Stimulated activated effector memory CD8-positive, alpha-beta T cell treated with anti-CD3 and anti-CD28 coated beads, Interleukin-12 subunit alpha, Interleukin-12 subunit beta, amount 100 ng/mL, for 72 hours (primary cell): ENCODE measurements around the gene CTU2.
A peak's percentile ranks its signal among the peaks of the same experiment; 100 is the strongest.

Experiments
- ATAC-seq: fragments of 150-1000 bp; cut with Tn5 transposase; 2 replicates; pipeline ENCODE4 v1.10.0; 2021
- DNase-seq, 2 donors: peaks; one replicate each; pipeline ENCODE4 v3.0.0; 2021 to 2022; ENCODE audit warnings: low spot score in 2 of 2
- H3K27ac Mint-ChIP-seq: one replicate; pipeline ENCODE4 v1.8.0; 2022; ENCODE audit warnings: mild to moderate bottlenecking, mixed read lengths
- H3K36me3 Mint-ChIP-seq: one replicate; pipeline ENCODE4 v1.8.0; 2022; ENCODE audit warnings: mild to moderate bottlenecking, mixed read lengths
- H3K4me1 Mint-ChIP-seq: one replicate; pipeline ENCODE4 v1.8.0; 2022; ENCODE audit warnings: mixed read lengths
- H3K4me3 Mint-ChIP-seq: one replicate; pipeline ENCODE4 v1.8.0; 2022; ENCODE audit warnings: mild to moderate bottlenecking, mixed read lengths
- H3K9me3 Mint-ChIP-seq: one replicate; pipeline ENCODE4 v1.8.0; 2022; ENCODE audit warnings: mixed read lengths

The CTU2 gene

GRCh38 chr16:88676502-88677242, 29.6 kb upstream of the CTU2 start:
- no peak for ATAC-seq

GRCh38 chr16:88677721-88678120, 28.6 kb upstream of the CTU2 start:
- Mint-ChIP-seq H3K27ac (no peak overlapping the region), H3K4me1 (peaks cover 21% of the 10 kb centered on the region), H3K4me3 (no peak overlapping the region), H3K9me3 (no peaks in the 10 kb centered on the region), H3K36me3 (peaks cover 33% of the 10 kb centered on the region)
- DNase-seq (no peak), ATAC-seq (no peak)

More at GRCh38 chr16:88676502-88677242, 29.6 kb upstream of the CTU2 start:
- H3K4me1 Mint-ChIP-seq: peaks cover 10% of the 10 kb centered on the region
- H3K4me3 Mint-ChIP-seq: no peak overlapping the region
- H3K27ac Mint-ChIP-seq: no peak overlapping the region
- H3K36me3 Mint-ChIP-seq: peaks cover 33% of the 10 kb centered on the region
- DNase-seq: no peak
- H3K9me3 Mint-ChIP-seq: no peaks in the 10 kb centered on the region

- H3K4me3 Mint-ChIP-seq: no peak overlapping the region
- H3K9me3 Mint-ChIP-seq: no peaks in the 10 kb centered on the region
- H3K27ac Mint-ChIP-seq: no peak overlapping the region
- peaks cover 21% of the 10 kb centered on the region for H3K4me1 Mint-ChIP-seq
- peaks cover 33% of the 10 kb centered on the region for H3K36me3 Mint-ChIP-seq
- DNase-seq: no peak
- no peak for ATAC-seq
Observed at GRCh38 chr16:88678224-88678979, 27.9 kb upstream of the CTU2 start.

GRCh38 chr16:88680554-88681083, 25.7 kb upstream of the CTU2 start:
- ATAC-seq (no peak), DNase-seq (no peak)
- H3K36me3 Mint-ChIP-seq: peaks cover 33% of the 10 kb centered on the region
- peak overlapping the region; percentile 69 for H3K4me3 Mint-ChIP-seq
- peak overlapping the region; percentile 94 for H3K27ac Mint-ChIP-seq
- no peaks in the 10 kb centered on the region for H3K9me3 Mint-ChIP-seq
- H3K4me1 Mint-ChIP-seq: peaks cover 40% of the 10 kb centered on the region

- DNase-seq (no peak), ATAC-seq (no peak)
- Mint-ChIP-seq H3K4me3 (peak overlapping the region; percentile 69), H3K36me3 (peaks cover 33% of the 10 kb centered on the region), H3K9me3 (no peaks in the 10 kb centered on the region), H3K4me1 (peaks cover 40% of the 10 kb centered on the region), H3K27ac (peak overlapping the region; percentile 94)
Observed at GRCh38 chr16:88681084-88681680, 25.1 kb upstream of the CTU2 start.

- Mint-ChIP-seq H3K9me3 (no peaks in the 10 kb centered on the region), H3K27ac (peak overlapping the region; percentile 94), H3K36me3 (peaks cover 33% of the 10 kb centered on the region), H3K4me1 (peaks cover 40% of the 10 kb centered on the region), H3K4me3 (peak overlapping the region; percentile 69)
- ATAC-seq (peak; percentile 83), DNase-seq (peak in 1 of 2 donors; percentile 74)
Observed at GRCh38 chr16:88681709-88682451, 24.4 kb upstream of the CTU2 start.

DNA sequence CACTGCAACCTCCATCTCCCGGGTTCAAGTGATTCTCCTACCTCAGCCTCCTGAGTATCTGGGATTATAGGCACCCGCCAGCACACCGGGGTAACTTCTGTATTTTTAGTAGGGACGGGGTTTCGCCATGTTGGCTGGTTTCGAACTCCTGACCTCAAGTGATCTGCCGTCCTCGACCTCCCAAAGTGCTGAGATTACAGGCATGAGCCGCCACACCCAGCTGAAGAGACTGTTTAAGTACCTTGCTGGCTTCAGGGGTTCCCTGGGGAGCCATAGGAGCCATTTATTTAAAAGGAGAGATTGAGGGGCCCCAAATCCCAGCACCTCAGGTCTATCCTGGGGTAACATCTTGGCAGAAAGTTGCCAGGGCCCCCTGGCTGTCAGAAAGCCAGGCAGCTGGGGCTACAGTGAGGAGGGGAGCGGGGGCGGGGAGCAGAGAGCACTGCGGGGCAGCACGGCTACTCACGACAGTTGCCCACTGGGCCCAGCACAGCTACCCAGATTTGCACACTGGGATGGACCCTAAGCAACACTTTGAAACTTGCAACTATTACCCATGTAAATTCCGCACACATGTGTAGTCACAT, 21.6 kb upstream of the CTU2 start:
- ATAC-seq (no peak), DNase-seq (no peak)
- peaks cover 14% of the 10 kb centered on the region for H3K36me3 Mint-ChIP-seq
- H3K27ac Mint-ChIP-seq: no peak overlapping the region
- peaks cover 40% of the 10 kb centered on the region for H3K4me1 Mint-ChIP-seq
- H3K4me3 Mint-ChIP-seq: peak overlapping the region; percentile 69
- no peaks in the 10 kb centered on the region for H3K9me3 Mint-ChIP-seq

GRCh38 chr16:88685156-88686061, 20.9 kb upstream of the CTU2 start:
- Mint-ChIP-seq H3K4me1 (peaks cover 42% of the 10 kb centered on the region), H3K4me3 (peak overlapping the region; percentile 69), H3K36me3 (peaks cover 6% of the 10 kb centered on the region), H3K9me3 (no peaks in the 10 kb centered on the region), H3K27ac (no peak overlapping the region)
- DNase-seq (peak in 1 of 2 donors; percentile 73), ATAC-seq (peak; percentile 33)

GRCh38 chr16:88686062-88686438, 20.3 kb upstream of the CTU2 start:
- no peak overlapping the region for H3K27ac Mint-ChIP-seq

GRCh38 chr16:88686439-88687253, 19.7 kb upstream of the CTU2 start, which contains the start of gene SNAI3:
Gene SNAI3 (minus strand): TSS chr16:88686507. CDS start chr16:88686406, 101 bp downstream.
- H3K4me1 Mint-ChIP-seq: peaks cover 42% of the 10 kb centered on the region
- H3K9me3 Mint-ChIP-seq: no peaks in the 10 kb centered on the region
- DNase-seq: peak; percentile 85 to 91
- H3K27ac Mint-ChIP-seq: no peak within 1 kb of the TSS
- H3K4me3 Mint-ChIP-seq: peak within 1 kb of the TSS; percentile 69
- H3K36me3 Mint-ChIP-seq: no peaks in the 10 kb centered on the region
- peak; percentile 83 for ATAC-seq

More at GRCh38 chr16:88686062-88686438, 20.3 kb upstream of the CTU2 start:
- Mint-ChIP-seq H3K4me1 (peaks cover 45% of the 10 kb centered on the region), H3K4me3 (peak overlapping the region; percentile 69), H3K9me3 (no peaks in the 10 kb centered on the region), H3K36me3 (no peaks in the 10 kb centered on the region)
- no peak for DNase-seq
- ATAC-seq: peak; percentile 49

GRCh38 chr16:88687254-88687576, 19.1 kb upstream of the CTU2 start:
- H3K27ac Mint-ChIP-seq: no peak overlapping the region
- H3K4me1 Mint-ChIP-seq: peaks cover 42% of the 10 kb centered on the region

DNA sequence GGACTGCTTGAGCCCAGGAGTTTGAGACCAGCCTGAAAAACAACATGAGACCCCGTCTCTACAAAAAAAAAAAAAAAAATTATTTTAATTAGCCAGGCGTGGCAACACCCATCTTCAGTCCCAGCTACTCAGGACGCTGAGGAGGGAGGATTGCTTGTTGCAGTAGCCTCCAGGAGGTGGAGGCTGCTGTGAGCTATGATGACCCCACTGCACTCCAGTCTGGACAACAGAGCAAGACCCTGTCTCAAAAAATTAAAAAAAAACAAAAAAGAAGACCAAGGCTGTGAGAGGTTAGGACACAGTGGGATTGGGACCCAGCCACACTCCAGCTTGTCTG, 18.7 kb upstream of the CTU2 start:
- peaks cover 42% of the 10 kb centered on the region for H3K4me1 Mint-ChIP-seq
- DNase-seq (no peak), ATAC-seq (no peak)
- no peak overlapping the region for H3K27ac Mint-ChIP-seq
- H3K4me3 Mint-ChIP-seq: no peak overlapping the region
- H3K36me3 Mint-ChIP-seq: no peaks in the 10 kb centered on the region
- no peaks in the 10 kb centered on the region for H3K9me3 Mint-ChIP-seq

More at GRCh38 chr16:88687254-88687576, 19.1 kb upstream of the CTU2 start:
- DNase-seq (no peak), ATAC-seq (no peak)
- Mint-ChIP-seq H3K4me3 (peak overlapping the region; percentile 69), H3K9me3 (no peaks in the 10 kb centered on the region), H3K36me3 (no peaks in the 10 kb centered on the region)
